Stimulated activated CD8-positive, alpha-beta memory T cell treated with anti-CD3 and anti-CD28 coated beads, Interleukin-15, amount 100 ng/mL, for 24 hours (primary cell): ENCODE data around the gene ASB3.

Experiments
- DNase-seq: peaks from one replicate; pipeline ENCODE4 v3.0.0-alpha.2; 2020; ENCODE audit warnings: low read depth

The ASB3 gene

DNA sequence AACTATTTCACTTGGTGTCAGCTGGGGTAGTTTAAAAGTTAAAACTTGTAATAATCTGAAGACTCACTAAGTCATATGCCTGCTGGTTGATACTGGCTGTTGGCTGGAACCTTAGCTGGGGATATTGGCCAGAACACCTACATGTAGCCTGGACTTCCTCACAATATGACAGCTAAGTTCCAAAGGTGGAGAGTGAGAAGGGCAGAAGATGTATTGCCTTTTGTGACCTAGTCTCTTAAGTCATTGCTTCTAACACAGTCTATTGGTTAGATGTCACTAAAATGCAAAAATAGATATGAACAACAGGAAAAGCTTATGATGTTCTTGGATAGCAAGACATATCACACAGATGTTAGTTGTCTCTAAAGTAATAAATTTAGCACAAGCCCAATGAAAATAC lies 132.4 kb downstream of the ASB3 start:
- DNase-seq: no peak

DNA sequence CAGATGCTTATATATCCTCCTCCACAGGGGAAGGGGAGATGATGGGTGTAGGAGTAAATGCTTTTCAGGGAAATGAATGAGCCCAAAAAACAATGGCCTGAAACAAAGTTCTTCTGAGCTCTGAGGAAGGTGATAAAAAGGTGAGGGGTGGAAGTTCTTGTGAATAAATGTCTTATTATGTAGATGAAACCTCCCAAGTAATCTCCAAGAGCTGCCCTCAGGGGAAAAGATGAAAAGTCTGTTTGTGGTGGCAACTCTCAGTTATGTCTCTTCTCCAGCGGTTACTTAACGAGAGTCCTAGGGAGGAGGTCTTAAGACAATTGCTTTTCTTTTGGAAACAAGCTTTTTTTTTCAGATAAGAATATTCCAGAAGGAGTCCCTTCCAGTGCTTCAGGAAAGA lies 134.6 kb downstream of the ASB3 start:
- no peak for DNase-seq

DNA sequence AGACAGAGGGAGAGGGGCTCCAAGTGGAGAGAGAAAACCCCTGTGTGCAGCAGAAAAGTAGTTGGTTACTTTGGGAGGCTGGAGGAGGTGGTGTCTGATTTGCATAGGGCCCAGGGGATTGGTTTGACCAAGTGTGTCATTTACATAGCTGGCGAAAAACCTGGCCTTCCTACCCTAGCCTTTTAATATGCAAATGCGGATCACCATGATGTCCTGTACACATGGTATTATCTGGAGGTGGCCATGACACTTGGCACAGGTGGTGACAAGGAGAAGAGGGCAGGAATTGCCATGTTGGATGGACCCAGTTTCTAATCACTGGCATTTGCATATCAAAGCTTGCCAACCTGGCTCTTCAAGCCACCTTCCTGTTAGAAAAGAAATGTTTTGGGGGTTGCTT lies 140.0 kb downstream of the ASB3 start:
- no peak for DNase-seq

DNA sequence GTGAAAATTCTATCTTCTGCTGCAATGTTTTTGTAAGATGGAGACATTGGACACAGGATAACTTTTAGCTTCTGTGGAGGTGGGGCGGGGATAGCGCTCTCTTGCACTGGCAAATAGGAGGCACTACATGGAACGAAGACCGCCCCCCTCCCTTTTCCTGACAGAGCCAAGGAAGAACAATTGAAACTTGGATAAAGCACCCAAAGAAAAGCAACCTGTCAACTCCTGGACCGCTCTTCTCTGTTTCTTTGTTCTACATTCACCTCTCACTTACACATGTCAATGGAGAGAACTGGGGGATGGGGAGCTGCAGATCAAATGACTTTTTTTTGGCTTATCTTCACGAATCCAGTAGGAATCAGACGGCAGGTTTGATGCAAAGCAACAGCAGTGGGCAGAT lies 145.5 kb downstream of the ASB3 start:
- no peak for DNase-seq

DNA sequence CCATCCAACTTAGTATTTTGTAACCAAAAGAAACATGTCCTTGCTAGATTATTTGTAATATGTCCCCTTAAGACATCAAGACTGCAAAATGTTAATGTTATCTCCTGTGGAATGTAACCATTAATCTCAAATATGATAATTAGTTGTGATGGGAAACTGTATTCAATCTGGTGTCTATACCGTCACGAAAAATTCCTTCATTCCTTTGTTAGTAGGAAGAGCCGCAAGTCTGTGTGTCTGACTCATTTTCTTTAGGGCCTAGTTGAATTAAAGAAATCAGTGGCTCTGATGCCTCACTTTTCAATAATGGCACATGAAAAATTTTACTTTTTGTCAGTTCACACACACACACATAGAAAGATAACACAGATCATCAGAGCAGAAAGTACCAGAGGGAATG lies 146.3 kb downstream of the ASB3 start:
- no peak for DNase-seq

DNA sequence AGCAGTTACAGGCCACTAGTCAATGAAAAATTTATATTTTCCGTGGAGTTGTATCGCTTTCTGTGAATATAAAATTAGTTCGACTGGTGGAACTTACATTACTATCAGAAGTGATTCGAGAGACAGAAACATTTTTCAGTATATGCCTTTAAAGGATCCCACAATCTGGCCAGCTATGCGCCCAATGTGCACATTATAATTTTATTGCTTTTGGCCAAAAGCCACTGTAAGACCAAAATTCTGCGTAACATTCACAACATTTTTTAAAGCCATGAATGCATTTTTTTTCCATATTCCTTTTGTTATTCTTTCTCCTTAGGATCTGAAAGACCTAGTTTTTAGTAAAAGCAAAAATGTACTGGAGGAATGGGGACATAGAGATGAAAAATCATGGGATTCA lies 150.2 kb downstream of the ASB3 start:
- no peak for DNase-seq

DNA sequence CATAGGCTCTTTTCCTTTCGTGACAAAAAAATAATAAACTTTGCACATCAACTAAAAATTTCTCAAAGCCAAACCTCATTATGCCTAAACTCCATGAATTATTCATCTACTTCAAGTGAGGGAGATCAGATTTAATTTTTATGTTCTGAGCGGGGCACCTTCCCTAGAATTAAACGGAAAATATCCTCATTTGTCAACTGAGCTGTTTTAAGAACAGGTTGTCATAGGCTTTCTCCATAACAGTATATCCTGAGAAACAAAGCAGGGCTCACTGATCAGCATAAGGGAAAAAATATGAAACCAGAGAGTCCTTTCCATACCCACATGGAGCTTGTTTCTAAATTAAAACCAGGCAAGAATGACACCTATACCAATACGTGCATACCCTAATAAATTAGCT lies 150.6 kb downstream of the ASB3 start:
- DNase-seq: no peak

DNA sequence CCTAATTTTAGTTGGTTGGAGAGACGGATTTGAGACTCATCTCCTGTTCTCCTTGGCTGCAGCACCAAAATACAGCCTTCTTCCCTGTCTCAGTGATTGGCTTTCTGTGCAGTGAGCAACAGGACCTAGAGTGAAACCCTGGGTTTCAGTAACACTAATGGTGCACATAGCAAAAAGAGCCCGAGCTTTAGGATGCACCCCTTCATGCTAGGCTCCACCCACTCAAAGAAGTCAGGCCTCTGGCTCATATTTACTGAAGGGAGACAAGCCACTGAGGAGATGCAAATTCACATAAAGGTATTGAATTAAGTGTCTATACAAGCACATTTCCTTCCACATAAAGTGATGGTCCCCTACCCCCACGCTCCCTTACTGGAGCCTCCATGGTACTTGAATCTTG lies 151.1 kb downstream of the ASB3 start:
- DNase-seq: no peak

DNA sequence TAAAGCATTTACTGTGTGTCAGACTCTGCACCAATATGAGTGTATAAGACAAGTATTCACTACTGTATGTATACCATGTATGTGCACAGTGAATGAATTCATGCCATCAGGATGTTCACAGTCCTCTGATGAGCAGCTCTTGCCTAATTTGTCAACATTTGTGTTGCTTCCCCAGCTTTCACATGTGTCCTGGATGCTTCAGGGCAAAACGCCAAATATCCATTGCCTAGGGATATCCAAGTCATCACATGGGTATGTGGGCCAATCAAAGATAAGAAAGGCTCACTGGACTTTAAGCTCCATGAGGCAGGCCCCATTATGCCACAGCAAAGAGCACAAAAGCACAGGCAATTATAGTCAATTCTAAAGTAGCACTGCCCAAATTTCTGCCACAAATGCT lies 153.3 kb downstream of the ASB3 start:
- DNase-seq: no peak

DNA sequence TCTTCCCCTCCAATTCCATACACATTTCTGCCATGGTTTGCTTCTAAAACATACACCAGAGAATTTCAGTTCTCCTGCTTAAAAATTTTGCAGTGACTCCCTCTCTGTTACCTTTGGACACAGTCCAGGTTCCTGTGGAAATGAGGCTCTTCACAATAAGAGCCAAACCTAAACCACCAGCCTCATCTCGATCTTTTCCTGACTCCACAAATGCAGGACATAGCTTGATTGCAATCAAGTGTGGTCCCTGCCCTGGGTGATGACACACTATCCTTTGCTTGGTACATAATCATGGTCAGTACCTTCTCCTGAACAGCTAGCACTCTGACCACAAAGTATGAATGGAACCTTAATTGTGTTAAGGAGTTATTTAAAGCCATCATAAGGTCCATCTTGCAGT lies 154.0 kb downstream of the ASB3 start:
- DNase-seq: no peak

DNA sequence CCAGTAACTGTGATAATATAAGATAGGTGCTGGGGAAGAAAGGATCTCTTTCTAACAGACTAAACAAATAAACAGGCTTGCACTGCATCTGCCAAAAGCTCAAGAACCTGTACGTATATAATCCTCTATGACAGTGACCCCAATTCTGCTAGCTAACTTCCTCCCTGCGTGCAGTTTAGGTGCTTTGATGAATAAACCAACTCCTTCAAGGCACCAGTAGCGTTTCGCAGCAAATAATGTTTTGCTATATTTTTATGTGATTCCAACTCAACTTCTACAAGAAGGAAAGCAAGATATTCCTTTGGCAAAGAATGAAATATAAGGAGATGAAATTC lies 154.7 kb downstream of the ASB3 start:
- DNase-seq: no peak

DNA sequence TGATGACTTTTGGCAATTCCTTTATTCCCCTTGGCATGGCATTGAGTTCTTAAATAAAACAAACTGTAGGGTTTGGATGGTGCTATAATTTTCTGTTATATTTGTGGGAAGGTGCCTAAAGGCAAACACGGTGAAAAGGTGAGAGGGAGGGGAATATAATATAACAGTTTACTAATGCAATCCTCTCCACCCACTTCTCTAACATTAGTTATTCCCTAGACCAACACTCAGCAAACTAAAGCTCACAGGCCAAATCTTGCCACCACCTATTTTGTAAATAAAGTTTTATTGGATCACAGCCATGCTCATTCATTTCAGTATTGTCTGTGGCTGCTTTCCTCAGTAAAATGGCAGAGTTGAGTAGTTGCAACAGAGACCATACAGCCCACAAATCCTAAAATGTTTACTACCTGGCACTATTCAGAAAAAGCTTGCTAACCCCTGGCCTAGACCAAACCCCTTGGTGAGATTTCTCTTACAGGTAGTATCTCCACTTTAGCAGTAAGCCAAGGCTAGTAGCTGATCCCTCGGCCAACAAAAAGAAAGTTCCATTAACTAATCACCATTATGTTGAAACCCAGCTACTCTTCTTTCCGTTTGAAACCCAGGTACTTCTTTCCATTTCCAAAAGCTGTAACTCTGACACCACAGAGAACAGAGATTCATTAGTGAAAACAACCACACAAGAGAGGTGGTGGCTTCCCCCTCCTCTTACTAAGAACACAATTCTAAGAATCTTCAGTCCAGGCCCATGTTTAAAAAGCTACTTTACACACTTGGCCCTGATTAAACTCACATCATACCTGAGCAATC lies 155.2 kb downstream of the ASB3 start:
- DNase-seq: no peak

DNA sequence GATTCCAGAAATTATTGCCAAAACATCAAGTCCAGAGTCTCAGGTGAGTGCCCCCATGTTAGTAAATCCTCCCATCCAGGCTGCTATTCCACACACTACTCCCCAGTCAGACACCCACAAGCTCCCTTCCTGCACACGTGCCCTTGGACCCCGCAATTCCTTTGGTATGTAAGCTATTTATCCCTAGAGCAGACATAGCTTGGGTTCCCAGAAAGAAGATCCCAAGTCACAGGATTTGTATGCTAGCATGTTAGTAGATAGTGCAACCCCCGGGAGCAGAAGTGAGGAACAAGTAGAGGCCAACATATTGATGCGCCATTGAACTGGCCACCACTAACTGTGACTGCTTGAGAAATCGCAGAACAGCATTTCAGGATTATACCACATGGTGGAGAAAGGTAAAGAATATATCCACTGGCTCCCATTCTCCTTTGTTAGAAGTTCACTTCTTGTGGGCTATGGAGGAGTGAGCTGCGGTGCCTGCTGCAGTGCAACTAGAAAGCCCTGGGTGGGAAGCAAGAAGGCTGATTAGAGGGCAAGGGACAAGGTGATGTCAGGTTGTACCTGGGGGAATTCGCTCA lies 156.6 kb downstream of the ASB3 start:
- no peak for DNase-seq

DNA sequence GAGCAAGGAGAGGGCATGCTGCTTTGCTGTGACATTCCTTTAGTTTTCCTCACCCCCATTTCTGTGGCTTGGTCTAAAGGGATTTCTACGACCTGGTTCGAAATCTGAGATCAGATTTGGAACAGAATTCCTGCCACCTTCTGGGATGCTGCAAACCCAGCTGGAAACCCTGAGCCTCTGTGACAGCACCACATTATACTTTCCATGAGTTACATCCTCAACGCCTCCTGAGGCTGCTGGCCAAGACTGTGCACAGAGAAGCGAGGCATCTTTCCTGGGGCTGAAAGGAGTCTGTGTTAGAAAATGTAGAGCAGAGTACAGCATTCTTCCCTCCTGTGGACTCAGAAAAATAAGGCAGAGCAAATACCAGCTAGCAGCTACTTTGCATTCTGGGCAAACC lies 157.3 kb downstream of the ASB3 start:
- no peak for DNase-seq

DNA sequence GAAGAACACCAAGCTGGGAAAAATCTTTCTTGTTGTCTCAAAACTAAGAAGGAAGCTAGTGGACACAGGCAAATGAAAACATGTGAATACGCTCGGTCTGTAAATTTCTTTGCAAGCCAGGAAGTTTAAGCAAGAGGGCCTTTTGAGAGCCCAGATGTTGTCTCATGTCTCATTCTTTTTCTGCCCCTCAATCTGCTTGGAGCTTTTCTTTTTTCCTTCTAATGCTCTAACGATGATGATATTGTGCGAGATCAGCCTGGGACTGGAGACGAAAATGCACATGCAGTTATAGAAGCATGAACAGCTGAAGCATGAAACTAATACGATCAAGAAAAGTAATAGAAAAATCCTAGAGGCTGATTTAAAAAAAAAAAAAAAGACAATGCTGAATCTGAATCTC lies 157.8 kb downstream of the ASB3 start:
- DNase-seq: no peak

DNA sequence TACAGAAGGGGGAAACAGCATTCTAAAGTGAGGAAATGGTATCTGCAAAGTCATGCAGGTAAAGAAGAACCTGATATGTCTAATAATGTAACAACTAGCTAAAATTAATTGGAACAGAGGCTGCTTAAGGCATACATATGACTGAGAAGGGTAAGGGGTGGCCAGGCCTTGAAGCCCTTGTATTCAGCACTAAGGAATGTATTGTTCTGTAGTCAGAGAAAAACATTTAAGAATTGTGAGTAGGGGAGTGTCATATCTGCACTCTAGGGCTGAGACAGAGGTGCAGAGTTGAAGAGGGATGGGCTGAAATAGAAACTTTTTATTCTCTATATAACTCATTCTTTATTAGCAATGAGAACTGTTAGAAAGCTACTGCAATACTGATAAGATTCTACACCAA lies 164.6 kb downstream of the ASB3 start:
- DNase-seq: no peak

DNA sequence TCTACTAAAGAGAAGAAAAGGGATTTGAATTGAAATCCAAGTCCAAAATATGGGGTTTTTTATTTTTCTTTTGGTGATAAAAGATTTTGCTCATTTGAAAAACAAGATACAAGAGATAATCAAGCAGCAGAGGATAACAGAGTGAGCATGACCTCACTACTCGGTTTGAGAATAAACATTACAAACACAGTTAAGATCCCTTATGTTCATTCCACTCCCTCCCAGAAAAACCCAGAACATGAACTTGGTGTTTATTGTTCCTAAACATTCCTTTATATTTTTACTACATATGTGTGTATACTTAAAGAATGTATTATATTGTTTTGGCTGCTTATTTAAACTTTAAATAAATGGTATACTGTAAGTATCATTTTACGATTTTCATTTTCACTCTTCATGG lies 165.8 kb downstream of the ASB3 start:
- DNase-seq: no peak
